Erythroblast (primary cell): ENCODE results near the gene MPIG6B.

Experiments used
- DNase-seq, 2 experiments: peaks; one replicate each; lab custom pipeline; 2025; lab: John Stamatoyannopoulos, UW
- GATA1 ChIP-seq: IDR thresholded peaks from 2 replicates; pipeline ENCODE4 v1.6.1; 2011; ENCODE audit warnings: low read depth, mild to moderate bottlenecking, control low read depth, low read length, moderate library complexity
- POLR2A ChIP-seq: IDR thresholded peaks from 2 replicates; pipeline ENCODE4 v1.6.1; 2011; ENCODE audit warnings: mild to moderate bottlenecking, low read length

Gene MPIG6B

GRCh38 chr6:31765910-31766794 lies 43.0 kb downstream of the MPIG6B start:
- TF ChIP-seq POLR2A = no peak
- no peak for TF ChIP-seq GATA1
- no peak for DNase-seq

- DNase-seq = no peak
- no peak for TF ChIP-seq POLR2A
- no peak for TF ChIP-seq GATA1
These were observed 44.0 kb downstream of the MPIG6B start for GRCh38 chr6:31767096-31767645.

GRCh38 chr6:31768363-31769257 lies 45.4 kb downstream of the MPIG6B start:
- no peak for TF ChIP-seq GATA1
- no peak for TF ChIP-seq POLR2A
- no peak for DNase-seq

GRCh38 chr6:31769684-31770371 lies 46.7 kb downstream of the MPIG6B start:
- DNase-seq = peak; percentile 85 to 93
- TF ChIP-seq POLR2A = no peak
- no peak for TF ChIP-seq GATA1

- TF ChIP-seq GATA1 = no peak
- no peak for TF ChIP-seq POLR2A
- DNase-seq = no peak
These were observed 47.7 kb downstream of the MPIG6B start for GRCh38 chr6:31770860-31771259.

GRCh38 chr6:31771992-31772358 lies 48.8 kb downstream of the MPIG6B start:
- TF ChIP-seq POLR2A (no peak), GATA1 (no peak)
- DNase-seq = peak; percentile 33 to 37

GRCh38 chr6:31775184-31775583 lies 52.0 kb downstream of the MPIG6B start:
- TF ChIP-seq POLR2A (no peak), GATA1 (no peak)
- DNase-seq = peak in 1 of 2 experiments; percentile 43

GRCh38 chr6:31775633-31776484 lies 52.7 kb downstream of the MPIG6B start:
- TF ChIP-seq GATA1 (no peak), POLR2A (no peak)
- no peak for DNase-seq
